Stimulated activated CD8-positive, alpha-beta memory T cell treated with anti-CD3 and anti-CD28 coated beads, Interleukin-2, amount 100 ng/mL, for 48 hours (primary cell): ENCODE data around the gene STARD4.

Experiments
- DNase-seq, 2 donors: peaks; one replicate each; pipeline ENCODE4 v3.0.0-alpha.2; 2020; ENCODE audit warnings: low read depth in 2 of 2

The STARD4 gene

DNA sequence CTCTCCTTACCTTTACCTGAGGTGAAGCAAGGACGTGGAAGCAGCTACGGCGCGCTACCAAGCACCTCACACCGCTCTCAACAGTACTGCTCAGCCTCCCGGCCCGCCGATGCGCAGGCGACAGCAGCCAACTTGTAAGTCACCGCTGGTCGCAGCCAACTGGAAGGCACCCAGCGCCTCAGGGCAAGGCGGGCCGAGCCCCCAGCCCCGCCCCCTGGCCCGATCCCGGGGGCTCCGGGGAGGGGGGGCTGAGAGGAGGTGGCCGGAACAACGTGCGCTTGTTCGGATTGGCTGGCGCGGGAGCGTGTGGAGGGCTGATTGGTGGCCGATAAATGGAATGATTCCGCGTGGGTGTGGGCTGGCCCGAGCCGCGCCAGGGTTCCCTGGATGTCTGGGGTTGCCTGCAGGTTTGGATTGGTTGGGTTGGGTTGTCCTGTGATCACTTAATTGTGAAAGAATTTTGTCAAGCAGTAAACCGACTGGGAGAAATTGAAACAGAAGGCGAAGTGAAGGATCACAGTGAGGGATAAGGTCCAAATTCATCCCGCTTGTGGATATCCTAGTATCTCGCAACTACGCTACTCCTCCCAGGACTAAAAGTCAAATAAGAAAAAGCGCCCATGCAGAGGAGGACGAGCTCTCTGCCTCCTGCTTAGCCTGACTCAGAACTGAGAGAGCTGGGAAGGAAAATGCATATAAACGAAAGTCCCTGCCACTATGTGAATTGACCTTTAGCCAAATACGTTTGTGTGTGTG is at the start of gene STARD4:
Gene STARD4, minus strand, starts transcription at position 161 of the 756 bp plus-strand sequence. CDS start 5,102 bp downstream, outside the sequence.
- DNase-seq: peak; percentile 90 to 92

GRCh38 chr5:111559680-111560079 is 47.3 kb upstream of the STARD4 start:
- DNase-seq: no peak

- no peak for DNase-seq
Measured at GRCh38 chr5:111557686-111558085, 45.4 kb upstream of the STARD4 start.

GRCh38 chr5:111557111-111557510 is 44.8 kb upstream of the STARD4 start:
- DNase-seq: no peak

DNA sequence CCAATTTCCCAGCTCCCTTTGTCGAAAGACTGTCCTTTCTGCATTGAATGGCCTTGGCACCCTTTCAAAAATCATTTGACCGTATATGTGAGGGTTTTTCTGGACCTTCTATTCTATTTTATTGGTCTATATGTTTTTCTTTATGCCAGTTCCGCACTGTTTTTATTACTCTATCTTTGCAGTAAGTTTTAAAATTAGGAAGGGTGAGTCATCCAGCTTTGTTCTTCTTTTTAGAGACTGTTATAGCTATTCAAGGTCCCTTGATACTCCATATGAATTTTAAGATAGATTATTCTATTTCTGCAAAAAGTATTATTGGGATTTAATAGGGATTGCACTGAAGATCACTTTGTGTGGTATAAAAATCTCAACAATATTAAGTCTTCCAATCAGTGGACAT is 44.2 kb upstream of the STARD4 start:
- DNase-seq: no peak

DNA sequence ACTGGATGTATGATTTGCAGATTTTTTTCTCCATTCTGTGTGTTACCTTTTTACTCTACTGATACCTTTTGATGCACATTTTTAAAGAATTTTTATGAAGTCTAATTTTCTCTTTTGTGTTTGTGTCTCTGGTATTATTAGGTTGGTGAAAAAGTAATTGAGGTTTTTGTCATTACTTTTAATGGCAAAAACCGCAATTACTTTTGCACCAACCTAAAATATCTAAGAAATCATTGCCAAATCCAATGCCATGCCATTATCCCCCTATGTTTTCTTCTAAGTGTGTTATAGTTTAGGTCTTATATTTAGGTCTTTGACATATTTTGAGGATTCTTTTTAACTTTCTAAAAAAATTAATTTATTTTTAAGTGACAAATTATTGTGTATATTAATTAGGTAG is 43.4 kb upstream of the STARD4 start:
- no peak for DNase-seq

DNA sequence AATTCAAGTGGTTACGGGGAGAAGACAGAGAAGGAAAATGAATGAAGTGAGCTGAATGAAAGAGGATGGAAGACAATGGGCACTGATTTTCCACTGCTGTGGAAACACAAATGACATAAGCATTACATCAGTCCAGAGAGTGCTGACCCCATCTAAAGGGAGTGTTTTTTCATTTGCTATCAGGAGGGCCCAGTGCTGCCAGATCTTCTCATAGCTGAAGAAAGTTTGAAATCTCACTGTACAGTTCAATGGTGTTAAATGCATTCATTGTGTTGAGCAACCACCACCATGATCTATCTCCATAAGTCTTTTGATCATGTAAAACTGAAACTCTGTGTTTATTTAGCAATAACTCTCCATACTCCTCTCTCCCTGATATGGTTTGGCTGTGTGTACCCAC is 41.5 kb upstream of the STARD4 start:
- no peak for DNase-seq

DNA sequence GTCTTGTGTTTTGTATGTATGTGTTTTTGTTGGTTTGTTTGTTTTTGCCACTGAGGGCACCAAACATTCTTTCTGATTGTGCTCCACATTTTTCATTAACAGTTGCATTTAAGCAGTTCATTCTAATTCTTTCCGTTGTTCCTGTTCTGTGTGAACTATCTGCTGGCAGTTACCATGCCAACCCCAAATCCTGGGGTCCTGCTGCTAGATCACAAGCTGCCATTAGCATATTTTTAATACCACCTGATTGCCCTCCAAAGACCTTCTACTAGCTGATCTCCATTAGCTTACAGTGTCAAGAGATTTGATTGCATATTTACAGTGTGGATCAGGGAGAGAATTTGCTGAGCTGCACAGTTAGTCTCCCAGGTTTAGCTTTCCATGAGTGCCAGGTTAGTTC is 40.6 kb upstream of the STARD4 start:
- DNase-seq: no peak

DNA sequence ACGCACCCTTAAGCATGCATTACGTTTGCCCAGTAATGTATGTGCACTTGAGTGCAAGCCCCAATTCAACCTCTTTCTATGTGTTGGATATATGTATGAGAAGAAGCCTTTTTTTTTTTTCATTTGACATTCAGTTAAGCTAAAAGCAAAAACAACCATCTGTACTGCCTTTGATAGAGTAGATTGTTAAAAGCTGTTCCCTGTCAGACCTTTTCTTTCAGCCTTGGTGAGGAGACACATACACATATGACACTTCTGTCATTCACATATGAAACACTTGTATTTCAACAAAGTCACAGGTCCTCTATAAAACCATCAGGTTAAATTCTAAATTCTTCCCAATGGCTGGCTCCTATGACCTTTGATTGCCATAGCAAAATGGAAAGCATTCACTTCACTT is 40.2 kb upstream of the STARD4 start:
- DNase-seq: no peak

GRCh38 chr5:111551569-111552275 is 39.4 kb upstream of the STARD4 start:
- no peak for DNase-seq

GRCh38 chr5:111551161-111551560 is 38.8 kb upstream of the STARD4 start:
- no peak for DNase-seq

- peak; percentile 50 to 55 for DNase-seq
Measured at GRCh38 chr5:111550282-111551020, 38.1 kb upstream of the STARD4 start.

DNA sequence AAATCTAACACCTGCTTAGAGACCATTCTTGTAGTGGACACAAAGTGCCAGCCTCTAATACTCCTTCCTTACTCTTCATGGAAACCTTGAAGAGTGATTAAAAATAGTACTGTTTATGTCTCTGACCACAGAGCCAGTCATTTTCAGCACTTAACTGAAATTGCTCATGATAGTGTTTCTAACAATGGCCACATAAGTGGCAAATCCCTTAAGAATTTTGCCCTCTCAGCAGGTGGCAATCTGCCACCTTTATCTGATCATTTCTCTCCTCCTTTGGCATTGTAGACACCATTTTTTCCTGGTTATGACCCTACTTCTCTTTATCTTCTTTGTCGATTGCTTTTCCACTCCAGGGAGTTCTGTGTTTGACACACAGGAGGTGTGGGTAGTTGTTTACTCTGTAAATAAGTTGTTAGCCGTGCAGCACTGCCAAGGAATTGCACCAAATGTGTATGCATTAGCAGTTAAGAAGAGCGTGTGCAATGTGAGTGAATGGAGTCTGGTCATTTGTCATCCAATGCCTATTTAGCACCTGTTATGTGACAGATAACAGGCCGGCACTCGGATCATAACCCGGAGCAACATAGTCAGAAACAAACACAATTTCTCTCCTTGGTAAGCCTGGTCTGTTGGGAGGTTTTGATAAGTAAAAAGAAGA is 36.8 kb upstream of the STARD4 start:
- no peak for DNase-seq

GRCh38 chr5:111548348-111548950 is 36.1 kb upstream of the STARD4 start:
- DNase-seq: no peak

- DNase-seq: no peak
Measured at GRCh38 chr5:111545031-111545430, 32.7 kb upstream of the STARD4 start.

DNA sequence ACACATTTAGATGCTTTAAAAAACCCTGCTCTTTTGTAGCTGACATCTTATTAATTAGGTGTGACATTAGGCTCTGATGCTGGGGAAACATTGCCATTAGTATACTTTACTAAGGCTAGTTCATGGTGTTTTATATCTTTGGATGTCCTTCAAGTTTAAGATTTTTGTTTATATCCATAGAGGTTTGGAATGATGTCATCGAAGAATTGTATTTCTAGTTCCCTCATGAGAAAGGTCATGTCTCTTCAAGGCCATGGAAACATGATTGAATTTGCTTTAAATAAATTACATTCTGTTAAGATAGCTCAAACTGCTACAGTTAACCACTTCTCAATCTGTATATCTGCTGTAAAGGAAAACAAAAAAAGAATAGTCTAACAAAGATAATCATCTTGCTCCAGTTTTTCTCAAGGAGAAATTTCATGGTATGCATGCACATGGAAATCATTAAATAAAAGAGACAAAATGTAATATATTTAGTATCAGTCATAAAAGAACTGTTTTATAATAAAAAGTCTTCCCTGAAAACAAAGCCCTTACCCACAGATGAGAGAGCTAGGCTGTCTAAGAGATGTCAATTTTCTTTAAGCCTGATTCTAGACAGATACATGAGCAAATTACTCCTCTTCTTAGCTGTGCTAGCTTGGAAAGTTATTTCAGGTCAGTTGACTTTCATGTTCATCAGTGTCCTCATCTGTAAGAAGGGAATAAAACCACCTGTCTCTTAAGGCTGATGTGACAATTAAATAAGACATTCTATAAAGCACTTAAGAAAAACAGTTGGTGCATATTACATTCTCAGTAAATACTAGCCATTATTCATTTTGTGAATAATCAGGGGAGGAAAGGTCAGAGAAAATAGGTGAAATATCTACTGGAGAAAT is 25.0 kb upstream of the STARD4 start:
- DNase-seq: no peak

DNA sequence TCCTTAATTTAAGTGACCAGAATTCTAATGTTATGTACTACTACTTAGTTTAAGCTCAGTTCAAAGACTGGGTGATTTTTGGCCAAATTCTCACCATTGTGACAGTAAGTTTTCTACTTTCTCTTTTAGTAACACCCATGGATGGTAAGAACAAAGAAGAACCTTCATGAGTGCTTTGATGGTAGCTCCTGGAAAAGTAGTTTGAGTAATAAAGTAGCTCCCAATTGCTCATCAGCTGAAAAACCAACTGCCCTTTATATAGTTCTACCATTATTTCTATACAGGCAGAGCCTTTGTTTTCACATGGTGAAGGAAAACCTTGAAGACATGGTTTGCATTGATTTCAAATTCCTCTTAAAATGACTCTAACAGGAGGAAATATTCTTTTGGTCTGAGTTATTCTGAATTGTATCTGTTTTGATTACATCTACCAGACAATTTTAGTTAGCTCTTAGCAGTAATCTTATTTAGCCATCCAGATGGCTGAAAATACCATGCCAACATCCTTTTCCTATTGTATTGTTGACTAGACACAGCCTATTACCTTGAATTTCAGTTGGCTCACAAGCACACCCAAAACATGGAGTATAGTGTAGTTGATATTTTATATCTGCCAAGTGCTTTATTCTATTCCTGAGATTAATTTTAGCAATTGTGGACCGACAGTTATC is 23.7 kb upstream of the STARD4 start:
- no peak for DNase-seq

DNA sequence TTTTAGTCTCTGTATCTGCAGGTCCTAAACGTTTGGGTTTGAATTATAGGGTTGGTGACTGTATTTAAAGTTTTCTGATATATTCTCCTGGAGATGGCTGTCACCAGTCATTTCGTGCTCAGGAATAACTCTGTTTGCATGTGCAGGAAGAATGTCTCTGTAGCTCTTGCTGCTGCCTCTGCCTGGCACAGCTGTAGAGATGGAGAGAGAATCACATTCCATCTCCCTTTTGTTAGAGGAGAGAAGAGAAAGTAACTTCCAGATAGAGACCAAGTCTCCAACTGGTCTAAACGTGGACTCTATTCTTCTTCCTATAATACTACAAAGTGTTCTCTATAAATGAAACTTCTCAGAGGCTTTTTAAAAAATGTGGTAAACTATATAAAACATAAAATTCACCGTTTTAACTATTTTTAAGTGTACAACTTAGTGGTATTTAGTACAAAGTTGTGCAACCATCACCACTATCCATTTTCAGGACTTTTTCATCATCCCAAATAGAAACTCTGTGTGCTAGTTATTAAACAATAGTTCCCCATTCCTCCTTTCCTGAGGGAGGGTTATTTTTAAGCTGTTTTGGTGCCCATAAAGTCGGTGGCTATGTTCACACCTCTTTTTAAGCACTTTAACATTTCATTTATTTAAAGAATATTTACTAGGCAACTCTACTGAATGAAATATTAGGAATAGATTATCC is 20.7 kb upstream of the STARD4 start:
- DNase-seq: no peak

DNA sequence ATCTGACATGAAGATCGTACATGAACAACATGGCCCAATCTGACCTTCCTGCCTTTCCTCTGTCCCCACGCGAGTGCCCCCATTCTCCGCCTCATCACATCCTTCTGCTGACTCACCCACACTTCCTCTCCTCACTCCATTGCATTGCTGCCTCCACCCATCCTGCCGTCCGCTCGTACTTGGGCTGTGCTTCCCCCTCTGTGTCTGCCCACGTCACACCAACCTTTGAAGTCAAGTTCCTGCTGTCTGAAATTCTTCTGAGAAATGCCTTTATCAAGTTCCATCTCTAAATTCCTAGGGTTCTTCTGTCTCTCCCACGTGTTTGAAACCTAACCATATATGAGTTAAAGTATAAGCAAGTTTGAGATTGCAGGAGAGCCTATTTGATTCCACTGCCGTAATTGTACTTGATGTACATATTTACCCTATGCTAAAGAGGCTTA is 18.0 kb upstream of the STARD4 start:
- DNase-seq: peak; percentile 56 to 59
